Astrocyte of the spinal cord (primary cell): Measurements from ENCODE around the gene GSN.

Experiments
- DNase-seq: peaks from one replicate; pipeline ENCODE4 v3.0.0; 2011; ENCODE audit warnings: low read depth, low spot score
- H3K4me3 ChIP-seq: 2 replicates; pipeline ENCODE4 v1.5.1; 2011; ENCODE audit warnings: low read depth, mild to moderate bottlenecking, low read length, moderate library complexity
- CTCF ChIP-seq: IDR thresholded peaks from 2 replicates; pipeline ENCODE4 v1.5.1; 2012; ENCODE audit warnings: low read depth, mild to moderate bottlenecking, low read length, inconsistent platforms
- in situ Hi-C: cut with HindIII; loops from 2 replicates; pipeline ENCODE4 v1.10.0; 2017; ENCODE audit warnings: low sequenced_read_pairs

Gene GSN

GRCh38 chr9:121368745-121369144 is 100.8 kb downstream of the GSN start:
- no peak for DNase-seq
- TF ChIP-seq CTCF, result no peak
- in situ Hi-C loops, result no loop called here
- H3K4me3 ChIP-seq, result peak overlapping the region; percentile 70

- DNase-seq, result peak; percentile 77
- peak within 1 kb of the TSS; percentile 70 for H3K4me3 ChIP-seq
- in situ Hi-C loops, result no loop called here
- no peak for TF ChIP-seq CTCF
These were observed 101.8 kb downstream of the GSN start, which contains the start of gene STOM for GRCh38 chr9:121369595-121370265. STOM (minus strand) TSS chr9:121370250; CDS start chr9:121370187, 63 bp downstream.

DNA sequence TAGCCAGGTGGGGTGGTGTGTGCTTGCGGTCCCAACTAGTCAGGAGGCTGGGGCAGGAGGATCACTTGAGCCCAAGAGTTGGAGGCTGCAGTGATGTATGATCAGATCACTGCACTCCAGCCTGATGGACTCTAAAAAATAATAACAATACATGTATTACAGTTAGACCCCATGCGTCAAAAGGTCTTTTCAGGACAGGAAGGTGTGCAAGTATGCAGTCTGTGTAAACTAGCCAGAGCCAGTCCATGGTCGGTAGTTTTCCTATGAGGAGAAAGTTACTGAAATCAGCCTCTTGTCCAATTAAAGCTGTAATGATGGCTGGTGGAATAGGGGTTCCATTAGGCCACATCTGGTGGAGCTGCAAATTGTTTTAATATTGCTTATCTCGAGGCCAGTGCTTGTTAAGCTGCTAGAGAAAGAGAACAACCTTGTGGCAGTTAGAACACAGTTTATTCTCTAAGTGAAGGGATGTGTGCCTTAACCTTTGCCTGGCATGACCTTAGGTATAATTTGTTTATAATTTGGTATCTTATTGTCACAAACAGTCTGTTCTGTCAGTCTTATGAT is 103.6 kb downstream of the GSN start:
- in situ Hi-C loops, result no loop called here

GRCh38 chr9:121372239-121373010 is 104.5 kb downstream of the GSN start:
- TF ChIP-seq CTCF, result no peak
- in situ Hi-C loops, result no loop called here
- DNase-seq, result no peak
- H3K4me3 ChIP-seq, result no peak overlapping the region

More for the DNA sequence above, 103.6 kb downstream of the GSN start:
- no peak overlapping the region for H3K4me3 ChIP-seq
- no peak for TF ChIP-seq CTCF
- no peak for DNase-seq

DNA sequence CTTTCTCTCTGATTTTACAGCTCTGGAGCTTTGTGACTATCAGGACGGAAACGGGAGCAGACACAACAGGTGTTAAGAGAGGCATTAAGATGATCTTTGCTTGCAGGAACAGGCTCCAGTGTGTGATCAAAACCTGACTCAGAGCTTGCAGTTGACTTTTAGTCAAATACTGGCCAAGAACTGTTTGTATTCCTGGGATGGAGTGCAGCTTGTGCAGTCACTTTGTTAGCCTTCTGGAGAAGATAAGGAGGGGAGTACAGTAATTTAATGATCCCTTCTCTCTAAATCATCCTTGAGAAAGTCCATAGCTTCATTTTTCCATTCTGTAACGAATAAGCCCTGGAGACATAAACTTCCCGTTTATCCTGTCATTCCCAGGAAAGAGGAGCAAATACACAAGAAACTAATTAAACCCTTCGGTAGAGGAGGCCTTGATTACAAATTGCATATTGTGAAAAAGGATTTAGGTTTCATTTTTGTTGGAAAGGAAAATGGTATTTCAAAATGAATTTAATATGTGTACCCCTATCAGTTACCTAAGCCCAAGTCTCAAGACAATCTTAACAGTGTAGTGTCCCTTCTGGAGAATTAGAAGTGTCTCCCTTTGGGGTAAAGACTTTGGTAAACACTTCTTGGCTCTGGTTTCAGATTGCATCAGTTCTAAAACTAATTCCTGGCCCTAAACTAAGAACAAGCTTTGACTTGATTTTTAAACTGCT is 105.2 kb downstream of the GSN start:
- TF ChIP-seq CTCF, result no peak
- H3K4me3 ChIP-seq, result no peak overlapping the region
- in situ Hi-C loops, result no loop called here
- DNase-seq, result peak; percentile 43

DNA sequence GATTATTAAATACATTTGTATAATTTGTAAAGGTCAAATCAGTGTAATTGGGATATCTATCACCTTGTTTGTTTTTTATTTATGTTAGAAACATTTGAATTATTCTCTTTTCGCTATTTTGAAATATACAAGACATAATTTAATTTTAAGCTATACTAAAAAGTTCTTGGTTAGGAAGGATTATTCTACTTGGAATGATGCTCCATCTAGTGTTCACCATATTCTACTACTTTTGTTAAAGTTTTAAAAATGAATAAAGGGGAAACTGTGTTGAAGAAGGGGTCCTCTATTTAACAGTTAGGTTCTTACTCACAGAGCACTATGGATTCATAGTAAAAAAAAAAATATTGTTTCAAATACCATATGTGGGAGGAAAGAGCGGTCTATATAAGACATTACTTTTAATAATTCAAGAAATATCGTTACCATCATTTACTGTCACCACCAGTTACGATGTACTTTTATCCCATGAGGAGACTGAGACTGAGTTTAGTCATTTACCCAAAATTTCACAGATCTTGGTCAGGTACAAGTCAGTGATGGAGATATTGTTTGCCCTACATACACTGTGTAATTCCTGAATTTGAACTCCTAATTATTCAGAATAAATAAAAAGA is 108.4 kb downstream of the GSN start:
- H3K4me3 ChIP-seq, result no peak overlapping the region
- DNase-seq, result peak; percentile 44
- peak; percentile 26 for TF ChIP-seq CTCF
- in situ Hi-C loops, result no loop called here
